PFSK-1 (cell line): ENCODE measurements around the gene ZNF280B.

Experiments
- FOXP2 ChIP-seq: optimal IDR thresholded peaks from 2 replicates; pipeline ENCODE3; 2011; ENCODE audit warnings: borderline replicate concordance, control low read depth, inconsistent platforms; ENCODE audit not compliant: insufficient read depth; ENCODE audit errors: extremely low read length, extremely low read depth
- POLR2AphosphoS5 ChIP-seq: IDR thresholded peaks from 2 replicates; pipeline ENCODE4 v1.6.1; 2012; ENCODE audit warnings: low read depth, mild to moderate bottlenecking, control low read depth, low read length, moderate library complexity
- REST ChIP-seq, 2 experiments: IDR thresholded peaks; 2 replicates each; pipeline versions ENCODE4 v1.6.1 to v1.8.0; 2011 to 2012; ENCODE audit warnings: low read depth in 2 of 2, low read length in 2 of 2, control low read depth in 1 of 2, inconsistent platforms in 1 of 2, mild to moderate bottlenecking in 1 of 2, moderate library complexity in 1 of 2; ENCODE audit not compliant: insufficient read depth in 1 of 2
- SIN3A ChIP-seq: IDR thresholded peaks from 2 replicates; pipeline ENCODE4 v1.6.1; 2012; ENCODE audit warnings: mild to moderate bottlenecking, low read length, moderate library complexity, borderline replicate concordance; ENCODE audit not compliant: insufficient read depth
- TAF1 ChIP-seq: IDR thresholded peaks from 2 replicates; pipeline ENCODE4 v1.6.1; 2012; ENCODE audit warnings: low read length, control low read depth, borderline replicate concordance; ENCODE audit not compliant: insufficient read depth

The ZNF280B gene

GRCh38 chr22:22550789-22551434, 42.4 kb upstream of the ZNF280B start:
- TF ChIP-seq POLR2AphosphoS5 (no peak), FOXP2 (no peak), SIN3A (no peak), REST (IDR thresholded peaks at IDR 0.05; ENCODE audit: insufficient read depth in 1 of 2, low read depth in 2 of 2, low read length in 2 of 2) (no peak)

- TF ChIP-seq SIN3A, result no peak
- TF ChIP-seq REST (IDR thresholded peaks at IDR 0.05; ENCODE audit: insufficient read depth in 1 of 2, low read depth in 2 of 2, low read length in 2 of 2), result no peak
- TF ChIP-seq POLR2AphosphoS5, result no peak
- no peak for TF ChIP-seq TAF1
- TF ChIP-seq FOXP2, result no peak
Measured at GRCh38 chr22:22548910-22549309, 40.4 kb upstream of the ZNF280B start.

GRCh38 chr22:22548317-22548716, 39.8 kb upstream of the ZNF280B start:
- TF ChIP-seq POLR2AphosphoS5, result no peak
- no peak for TF ChIP-seq REST (IDR thresholded peaks at IDR 0.05; ENCODE audit: insufficient read depth in 1 of 2, low read depth in 2 of 2, low read length in 2 of 2)
- TF ChIP-seq TAF1, result no peak
- TF ChIP-seq FOXP2, result no peak
- TF ChIP-seq SIN3A, result no peak

DNA sequence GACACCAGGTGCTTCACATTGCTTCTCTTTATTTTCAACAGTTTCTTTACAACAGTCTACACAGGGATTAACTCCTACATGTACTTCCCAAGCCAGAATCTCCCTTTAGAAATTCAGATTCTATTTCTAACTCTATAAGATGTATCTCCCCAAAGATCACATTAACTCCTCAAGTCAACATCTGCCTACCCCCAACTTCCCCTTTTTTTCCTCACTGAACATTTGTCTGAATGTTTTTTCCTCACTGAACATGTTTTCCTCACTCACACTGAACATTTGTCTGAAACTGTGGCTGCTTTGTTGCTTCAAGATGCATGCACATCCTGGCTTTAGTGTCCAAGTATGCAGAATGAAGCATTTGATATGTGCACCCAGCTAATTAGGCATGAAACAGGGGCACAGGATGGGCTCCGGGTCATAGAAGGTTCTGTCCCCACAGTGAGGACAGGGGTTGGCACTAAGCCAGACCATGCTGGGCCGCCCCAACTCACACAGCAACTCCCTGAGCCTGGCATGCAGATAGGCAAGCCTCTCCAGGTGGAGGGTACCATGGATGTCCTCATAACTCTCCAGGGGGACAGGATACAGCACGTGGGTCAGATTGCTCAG, 39.3 kb upstream of the ZNF280B start:
- TF ChIP-seq POLR2AphosphoS5 (no peak), TAF1 (no peak), SIN3A (no peak), FOXP2 (no peak), REST (IDR thresholded peaks at IDR 0.05; ENCODE audit: insufficient read depth in 1 of 2, low read depth in 2 of 2, low read length in 2 of 2) (no peak)
